AG08396 (cell line): ENCODE results near the gene HHAT.
"Not testable (repeated sequence)": the region's sequence is repeated elsewhere in the genome, so short reads cannot be mapped to it uniquely, and the experiment has no call there.

Source experiments
- DNase-seq: peaks from one replicate; pipeline ENCODE4 v3.0.0; 2012; ENCODE audit warnings: low spot score, mixed read lengths

The HHAT gene

DNA sequence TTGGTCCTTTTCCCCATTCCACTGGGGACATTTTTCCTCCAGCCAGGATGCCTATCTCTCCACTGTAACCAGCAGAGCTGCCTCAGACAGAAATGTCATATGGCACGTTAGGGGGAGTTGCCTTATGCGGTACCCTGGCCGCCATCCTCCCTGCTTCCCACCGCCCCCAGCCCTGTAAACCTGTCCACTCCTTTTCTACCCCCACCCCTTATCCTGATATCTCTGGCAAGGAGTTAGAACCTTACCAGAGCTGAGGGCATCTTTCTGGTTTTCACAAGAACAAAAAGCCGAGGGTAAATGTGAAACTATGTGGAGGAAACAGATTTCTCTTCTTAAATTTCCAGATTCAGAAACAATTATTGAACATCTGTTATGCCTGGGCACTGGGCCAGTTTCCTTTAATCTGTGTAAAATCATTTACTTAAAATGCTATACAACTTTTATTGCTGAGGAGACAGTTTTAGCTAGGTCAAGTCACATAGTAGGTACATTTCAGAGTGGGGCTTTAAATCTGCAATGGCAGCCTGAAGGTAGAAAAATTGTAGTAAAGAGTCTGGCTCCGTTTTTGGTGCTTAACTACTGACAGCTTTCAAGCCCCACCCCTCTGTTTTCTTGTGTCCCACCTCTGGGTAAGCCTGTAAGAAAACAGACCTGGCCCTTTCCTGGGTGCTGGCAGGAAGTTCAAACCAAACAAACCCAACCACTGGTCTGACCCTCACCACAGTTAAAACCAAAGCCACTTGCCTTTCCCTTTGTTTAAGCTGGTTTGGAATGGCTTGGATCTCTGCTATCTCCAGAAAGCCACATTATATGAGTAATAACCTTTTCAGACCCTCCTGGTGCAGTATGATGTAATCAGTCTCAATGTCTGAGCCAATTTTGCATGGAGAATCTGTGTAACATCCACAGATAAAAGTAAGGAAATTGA is 319.0 kb downstream of the HHAT start:
- DNase-seq: no peak

DNA sequence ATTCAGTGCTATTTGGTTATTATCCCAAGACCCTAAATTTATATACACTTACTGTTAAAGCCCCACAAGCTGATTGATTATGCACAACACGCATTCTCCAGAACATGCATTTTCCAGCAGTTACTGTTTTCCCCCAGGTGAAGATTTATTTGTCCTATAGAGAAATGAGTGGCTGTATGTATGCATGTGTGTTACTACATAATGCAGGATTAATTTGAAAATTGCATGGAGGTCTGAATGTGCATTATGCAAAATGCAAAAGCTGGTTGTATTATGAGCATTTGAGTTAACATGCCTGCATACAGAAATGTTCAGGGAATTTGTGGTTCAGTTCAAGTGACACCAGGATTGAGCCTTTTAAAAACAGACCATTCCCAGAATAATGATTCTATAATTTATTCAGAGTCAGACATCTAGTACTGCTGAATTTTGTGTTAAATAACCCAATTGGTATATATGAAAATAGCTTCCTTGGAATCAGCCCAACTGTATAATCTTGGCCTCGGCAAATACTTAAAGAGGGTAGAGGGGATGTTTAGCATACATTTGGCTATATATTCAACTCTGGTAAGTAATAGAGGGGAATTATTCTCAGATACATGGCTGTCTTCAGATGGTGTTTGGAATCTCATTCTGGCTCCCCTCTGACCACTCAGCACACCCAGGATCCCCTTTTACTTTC is 320.0 kb downstream of the HHAT start:
- DNase-seq: no peak

DNA sequence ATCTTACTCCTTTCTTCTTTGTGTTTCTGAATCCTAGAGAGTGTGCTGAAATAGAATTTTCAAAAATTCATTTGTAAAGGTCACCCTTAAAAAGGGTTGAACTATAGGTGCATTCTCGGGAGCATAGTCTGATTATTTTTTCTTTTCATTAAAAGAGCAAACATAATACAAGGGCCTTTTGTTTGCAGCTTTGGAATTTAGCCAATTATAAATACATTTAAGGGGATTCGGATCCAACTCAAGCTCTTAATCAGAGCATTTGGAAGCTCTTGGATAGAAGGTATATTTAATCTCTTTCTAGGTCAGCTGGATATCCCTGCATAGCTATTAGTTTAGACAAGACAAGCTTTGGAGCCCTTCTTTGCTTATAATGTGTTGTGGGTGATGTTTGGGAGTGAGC is 321.7 kb downstream of the HHAT start:
- no peak for DNase-seq

DNA sequence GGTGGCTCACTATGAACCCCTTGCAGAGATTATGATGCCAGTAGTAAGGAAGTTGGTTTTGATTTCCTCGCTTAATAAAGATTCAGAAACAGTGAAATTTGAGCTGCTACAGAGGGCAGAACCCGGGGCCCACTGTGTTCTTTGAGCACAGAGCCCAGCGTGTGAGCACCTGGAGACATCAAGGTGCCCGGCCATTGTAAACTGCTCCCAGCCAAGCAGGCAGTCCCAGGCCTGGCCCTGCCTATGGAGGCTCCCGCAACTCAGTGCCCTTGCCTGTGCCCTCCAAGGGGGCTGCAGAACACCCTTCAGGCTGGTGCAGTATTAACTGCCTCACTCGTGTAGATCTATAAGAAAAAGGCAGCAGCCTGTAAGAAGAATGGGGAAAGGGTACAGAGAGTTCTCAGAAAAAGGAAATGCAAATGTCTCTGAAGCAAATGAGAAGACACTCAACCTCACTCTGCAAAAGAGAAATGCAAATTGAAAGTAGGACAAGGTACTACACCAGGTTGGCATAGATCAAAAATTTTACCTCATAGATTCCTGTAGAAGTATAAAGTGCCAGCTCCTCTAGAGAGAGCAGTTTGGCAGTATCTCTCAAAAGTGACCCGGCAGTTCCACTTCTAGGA is 323.7 kb downstream of the HHAT start:
- DNase-seq: no peak

- no peak for DNase-seq
Measured at GRCh38 chr1:210653771-210654170, 325.1 kb downstream of the HHAT start.

- DNase-seq: no peak
Measured at GRCh38 chr1:210654176-210654981, 325.7 kb downstream of the HHAT start.

GRCh38 chr1:210655511-210655910 is 326.8 kb downstream of the HHAT start:
- no peak for DNase-seq

GRCh38 chr1:210657806-210658205 is 329.1 kb downstream of the HHAT start:
- DNase-seq: no peak

- DNase-seq: not testable (repeated sequence)
Measured at GRCh38 chr1:210661520-210661919, 332.8 kb downstream of the HHAT start.

DNA sequence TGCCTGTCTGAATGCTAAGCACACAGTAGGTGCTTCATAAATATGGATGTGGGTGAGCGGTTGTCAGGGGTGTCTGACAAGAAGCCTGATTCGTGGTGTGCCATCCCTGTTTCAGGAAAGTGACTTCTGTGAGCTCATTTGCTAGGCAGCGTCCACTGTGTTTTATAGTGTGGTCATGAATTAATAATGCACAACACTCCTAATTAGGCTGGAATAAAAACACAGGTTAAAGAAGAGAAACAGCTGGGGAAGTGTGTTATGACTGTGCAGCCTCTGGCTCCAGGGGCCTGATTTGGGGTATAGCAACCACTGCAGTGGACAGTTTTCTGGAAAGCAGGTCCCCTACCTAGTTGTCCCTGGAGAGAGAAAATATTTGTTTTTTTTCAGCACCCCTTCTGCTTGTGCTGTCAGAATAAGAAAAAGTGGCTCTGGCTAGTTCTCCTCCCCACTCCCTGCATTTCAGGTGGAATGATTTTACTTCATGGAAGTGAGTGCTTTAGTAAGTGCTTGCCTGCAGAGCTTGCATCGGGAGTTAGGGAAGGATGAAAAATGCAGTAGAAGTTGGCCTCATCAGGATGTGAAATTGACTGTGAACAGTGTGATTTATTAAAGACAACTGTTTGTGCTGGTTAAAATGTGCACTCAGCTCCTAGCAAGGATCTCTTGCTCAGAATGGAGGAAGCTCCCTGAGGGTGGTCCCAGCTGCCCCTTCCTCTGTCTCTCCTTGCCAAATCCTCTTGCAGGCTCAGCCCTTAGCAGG is 333.8 kb downstream of the HHAT start:
- DNase-seq: no peak

DNA sequence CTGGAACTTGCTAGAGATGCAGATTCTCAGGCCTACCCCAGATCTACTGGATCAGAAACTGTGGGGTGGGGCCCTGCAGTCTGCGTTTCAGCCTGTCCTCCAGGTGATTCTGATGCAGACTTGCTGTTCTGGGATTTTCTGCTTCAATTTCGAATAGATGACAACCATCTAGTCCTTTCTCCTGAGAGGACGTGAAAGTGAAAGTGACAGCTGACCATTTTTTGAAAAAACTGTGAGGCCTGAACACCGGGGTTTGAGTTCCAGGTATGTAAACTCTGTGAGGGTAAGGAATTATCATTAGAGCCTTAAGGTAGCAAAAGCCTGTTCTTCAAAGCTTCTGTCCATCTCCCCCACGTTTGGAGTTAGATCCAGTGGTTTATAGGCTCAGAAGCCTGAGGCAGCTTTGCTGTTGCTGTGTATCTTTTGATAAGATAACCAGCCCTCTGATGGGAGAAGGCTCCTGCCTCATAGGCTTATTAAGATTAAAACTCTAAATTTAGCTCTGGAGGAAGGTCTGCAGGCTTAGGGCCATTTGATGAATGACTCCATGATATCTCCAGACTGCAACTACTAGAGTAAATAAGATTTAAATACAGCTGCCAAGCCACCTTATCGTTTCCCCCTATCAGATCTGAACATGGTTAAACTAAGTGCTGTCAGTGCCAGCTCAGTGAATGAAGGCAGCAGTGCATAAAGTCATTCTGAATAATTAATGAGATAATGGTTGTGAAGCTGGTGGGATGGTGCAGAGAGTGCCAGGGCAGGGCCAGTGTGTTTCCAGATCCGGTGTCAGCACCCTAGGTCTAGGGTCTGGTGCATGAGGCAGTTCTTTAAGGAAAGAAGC is 335.2 kb downstream of the HHAT start:
- no peak for DNase-seq

- no peak for DNase-seq
Measured at GRCh38 chr1:210669951-210670350, 341.2 kb downstream of the HHAT start.

DNA sequence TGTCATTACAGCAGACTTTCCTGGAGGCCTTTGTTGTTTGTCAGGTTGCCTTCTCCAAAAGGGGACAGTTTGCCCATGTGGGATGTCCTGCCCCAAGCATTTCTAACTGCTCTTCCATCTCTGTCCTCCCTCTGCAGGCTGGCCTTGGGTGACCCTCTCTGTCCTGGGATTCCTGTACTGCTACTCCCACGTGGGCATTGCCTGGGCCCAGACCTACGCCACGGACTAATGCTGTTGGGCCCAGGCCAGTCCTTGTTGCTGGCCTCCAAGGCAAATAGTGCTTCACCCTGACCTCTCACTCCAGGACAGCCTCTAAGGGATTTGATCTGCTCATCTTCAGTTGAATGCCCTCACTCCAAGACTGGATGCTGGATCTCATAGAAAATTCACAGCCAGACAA is 345.4 kb downstream of the HHAT start:
- no peak for DNase-seq

GRCh38 chr1:210676539-210676938 is 347.8 kb downstream of the HHAT start:
- no peak for DNase-seq

- no peak for DNase-seq
Measured at GRCh38 chr1:210677533-210677932, 348.8 kb downstream of the HHAT start.

- no peak for DNase-seq
Measured at GRCh38 chr1:210678306-210678705, 349.6 kb downstream of the HHAT start.

DNA sequence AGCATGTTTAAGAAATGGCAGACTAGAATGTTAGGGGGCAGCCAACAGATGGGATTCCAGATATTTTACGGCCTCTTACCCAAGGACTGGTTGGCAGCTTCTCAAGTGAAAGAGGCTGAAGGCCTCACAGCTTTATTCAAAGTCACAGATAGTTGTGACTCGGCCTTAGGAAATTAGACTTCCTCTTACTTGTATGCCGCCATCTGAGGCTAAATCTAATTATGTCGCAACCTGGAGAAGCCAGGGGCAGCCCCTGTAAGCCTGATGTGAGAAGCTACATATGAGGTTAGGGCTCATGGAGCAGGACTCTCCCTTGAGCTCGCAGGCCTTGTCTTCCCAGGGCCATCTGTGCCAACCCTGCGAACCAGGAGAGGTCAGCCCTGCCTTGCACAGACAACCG is 352.5 kb downstream of the HHAT start:
- no peak for DNase-seq

DNA sequence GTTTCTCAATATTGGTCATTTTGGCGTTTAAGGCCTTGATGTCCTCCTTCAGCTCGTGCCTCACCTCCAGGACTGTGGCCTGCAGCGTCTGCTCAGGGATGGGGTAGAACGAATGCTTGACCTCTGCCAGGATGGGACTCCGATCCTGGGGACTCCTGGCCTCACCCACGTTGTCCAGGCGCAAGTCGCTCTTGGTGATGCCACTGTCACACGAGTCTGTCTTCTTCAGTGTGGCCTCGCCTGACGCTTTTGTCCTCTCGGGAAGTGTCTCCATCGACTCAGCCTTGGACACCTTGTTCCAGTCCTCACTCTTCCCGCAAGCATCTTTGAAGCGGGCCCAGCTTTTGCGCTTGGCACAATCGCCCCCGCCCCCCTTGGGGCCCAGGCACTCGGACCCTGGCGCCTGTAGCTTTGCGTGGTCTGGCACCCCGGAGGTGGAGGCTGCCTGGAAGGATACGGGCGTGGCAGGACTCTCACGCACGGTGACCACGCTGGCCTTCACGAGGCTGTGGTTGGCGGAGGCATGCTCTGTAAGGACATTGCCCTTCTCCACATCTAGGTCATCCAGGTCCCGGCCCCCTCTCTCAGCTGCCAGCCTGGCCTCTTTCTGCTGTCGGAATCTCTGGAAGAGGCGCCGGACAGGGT is 354.8 kb downstream of the HHAT start:
- no peak for DNase-seq

- no peak for DNase-seq
Measured at GRCh38 chr1:210684466-210685294, 356.0 kb downstream of the HHAT start.
